GM18508 (cell line): ENCODE results near the gene DRG2.

Source experiments
- ATAC-seq: cut with Tn5 transposase; IDR thresholded peaks from one replicate; pipeline ENCODE4 v1.9.1; 2021; ENCODE audit warnings: moderate number of reproducible peaks; ENCODE audit not compliant: insufficient read depth, unreplicated experiment

Gene DRG2

DNA sequence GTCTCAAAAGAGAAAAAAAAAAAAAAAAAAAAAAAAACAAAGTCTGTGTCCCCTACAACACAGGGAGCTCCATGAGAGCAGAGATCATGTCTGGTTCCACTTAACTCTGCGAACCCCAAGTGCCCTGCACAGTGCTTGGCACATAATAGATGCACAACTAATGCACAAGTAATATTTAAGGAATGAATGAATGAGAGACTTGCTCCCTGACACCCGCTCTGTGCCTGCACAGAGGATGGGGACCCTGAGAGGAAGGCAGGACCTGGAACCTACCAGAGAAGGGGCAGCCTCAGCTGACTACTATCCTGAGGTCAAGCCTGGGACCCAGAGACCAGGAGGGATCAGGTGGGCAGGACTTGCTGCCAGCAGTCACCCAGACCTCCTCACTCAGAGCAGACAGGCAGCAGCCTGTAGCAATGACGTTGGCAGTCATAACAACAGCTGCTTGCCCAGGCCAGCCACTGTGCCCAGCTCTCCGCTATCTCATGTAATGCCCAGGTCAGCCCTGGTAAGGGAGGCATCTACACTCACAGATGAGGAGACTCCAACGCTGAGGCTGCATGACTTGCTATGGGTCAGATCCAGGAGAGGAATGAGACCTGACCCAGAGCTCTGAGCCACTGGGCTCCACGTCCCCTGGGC, 23.7 kb downstream of the DRG2 start:
- ATAC-seq = no peak

DNA sequence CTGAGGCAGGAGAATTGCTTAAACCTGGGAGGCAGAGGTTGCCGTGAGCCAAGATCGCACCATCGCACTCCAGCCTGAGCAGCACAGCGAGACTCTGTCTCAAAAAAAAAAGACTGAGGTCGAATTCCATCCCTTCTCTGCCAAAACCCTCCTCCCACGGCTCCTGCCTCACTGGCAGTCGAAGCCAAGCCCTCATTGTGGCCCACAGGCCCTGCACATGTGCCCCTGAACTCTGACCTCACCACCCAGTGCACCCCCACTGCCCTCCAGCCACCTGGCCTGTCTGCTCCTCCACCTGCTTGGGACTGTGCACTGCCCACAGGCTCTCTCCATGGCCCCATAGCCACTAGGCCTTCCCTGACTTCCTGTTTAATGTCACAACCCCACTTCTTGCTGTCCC, 27.8 kb downstream of the DRG2 start:
- ATAC-seq = no peak

DNA sequence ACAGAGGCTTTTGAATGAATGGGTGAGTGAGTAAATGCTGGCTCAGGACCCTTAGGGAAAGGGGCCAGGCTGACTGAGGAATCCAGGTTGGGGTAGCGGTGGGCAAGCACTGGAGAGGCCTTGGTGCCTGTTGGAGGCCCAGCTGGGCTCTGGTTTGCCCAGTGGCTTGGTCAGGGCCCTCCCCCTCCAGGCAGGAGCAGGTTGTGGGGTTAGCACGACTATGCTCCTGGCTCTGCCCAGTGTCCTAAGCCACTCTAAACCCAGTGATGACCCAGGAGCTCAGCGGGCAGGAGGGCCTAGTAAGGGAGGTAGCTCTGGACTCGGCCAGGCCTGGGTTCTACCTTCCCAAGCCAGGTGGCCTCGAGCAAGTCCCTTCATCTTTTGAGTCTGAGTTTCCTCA, 28.3 kb downstream of the DRG2 start:
- no peak for ATAC-seq

DNA sequence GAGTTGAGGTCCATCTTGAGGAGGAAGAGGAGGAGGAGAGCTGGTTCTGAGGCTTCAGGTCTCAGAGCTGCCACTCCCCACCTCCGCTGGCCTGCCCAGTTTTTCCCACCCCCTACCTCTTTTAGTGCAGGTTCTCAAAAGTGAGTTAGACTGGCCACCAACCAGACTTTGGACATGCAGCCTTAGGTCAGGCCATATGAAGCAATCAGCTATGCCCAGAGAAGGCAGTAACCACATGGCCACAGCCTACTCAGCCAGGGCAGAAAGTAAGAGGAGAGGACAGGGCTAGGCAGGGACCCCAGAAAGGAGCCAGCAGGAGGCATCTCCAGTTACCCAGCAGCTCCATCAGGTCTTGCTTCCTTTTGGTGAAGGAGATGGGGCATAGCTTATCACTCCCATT, 29.8 kb downstream of the DRG2 start:
- ATAC-seq = no peak

DNA sequence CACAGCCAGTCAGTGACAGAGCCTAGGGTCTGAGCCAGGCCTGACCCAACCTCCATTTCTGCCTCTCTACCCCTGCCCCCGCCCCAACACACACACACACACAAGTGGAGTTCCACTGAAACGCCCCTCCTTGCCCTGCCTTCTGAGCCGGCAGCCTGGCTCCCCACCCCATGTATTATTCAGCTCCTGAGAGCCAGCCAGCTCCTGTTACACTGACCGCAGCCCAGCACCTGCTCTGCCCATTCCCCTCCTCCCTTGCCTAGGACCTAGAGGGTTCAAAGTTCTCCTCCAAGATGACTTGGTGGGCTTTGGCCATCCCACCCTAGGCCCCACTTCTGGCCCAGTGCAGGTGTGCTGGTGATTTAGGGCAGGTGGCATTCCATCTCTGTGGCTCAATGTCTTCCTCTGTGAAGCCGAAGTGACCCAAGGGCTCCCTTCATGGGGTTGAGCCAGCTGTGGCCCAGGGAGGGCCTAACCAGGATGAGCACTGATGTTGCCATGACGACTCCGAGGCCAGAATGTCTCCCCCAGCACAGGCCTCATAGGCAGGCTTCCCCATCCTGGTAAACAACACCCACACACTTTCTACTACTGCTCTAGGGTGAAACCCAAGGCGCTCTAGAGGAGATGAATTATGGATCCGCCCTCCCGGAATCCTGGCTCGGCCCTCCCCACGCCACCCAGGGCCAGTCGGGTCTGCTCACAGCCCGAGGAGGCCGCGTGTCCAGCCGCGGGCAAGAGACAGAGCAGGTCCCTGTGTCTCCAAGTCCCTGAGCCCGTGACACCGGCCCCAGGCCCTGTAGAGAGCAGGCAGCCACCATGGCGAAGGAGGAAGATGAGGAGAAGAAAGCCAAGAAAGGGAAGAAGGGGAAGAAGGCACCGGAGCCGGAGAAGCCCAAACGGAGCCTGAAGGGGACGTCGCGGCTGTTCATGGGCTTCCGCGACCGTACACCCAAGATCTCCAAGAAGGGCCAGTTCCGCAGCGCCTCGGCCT, 30.5 kb downstream of the DRG2 start:
- ATAC-seq = no peak

DNA sequence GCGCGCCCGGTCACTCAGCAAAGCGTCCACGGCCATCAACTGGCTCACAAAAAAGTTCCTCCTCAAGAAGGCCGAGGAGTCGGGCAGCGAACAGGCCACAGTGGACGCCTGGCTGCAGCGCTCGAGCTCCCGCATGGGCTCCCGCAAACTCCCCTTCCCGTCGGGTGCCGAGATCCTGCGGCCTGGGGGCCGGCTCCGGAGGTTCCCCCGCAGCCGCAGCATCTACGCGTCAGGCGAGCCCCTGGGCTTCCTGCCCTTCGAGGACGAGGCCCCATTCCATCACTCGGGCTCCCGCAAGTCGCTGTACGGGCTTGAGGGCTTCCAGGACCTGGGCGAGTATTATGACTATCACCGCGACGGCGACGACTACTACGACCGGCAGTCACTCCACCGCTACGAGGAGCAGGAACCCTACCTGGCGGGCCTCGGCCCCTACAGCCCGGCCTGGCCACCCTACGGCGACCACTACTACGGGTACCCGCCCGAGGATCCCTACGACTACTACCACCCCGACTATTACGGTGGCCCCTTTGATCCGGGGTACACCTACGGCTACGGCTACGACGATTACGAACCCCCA, 31.5 kb downstream of the DRG2 start:
- ATAC-seq = no peak

DNA sequence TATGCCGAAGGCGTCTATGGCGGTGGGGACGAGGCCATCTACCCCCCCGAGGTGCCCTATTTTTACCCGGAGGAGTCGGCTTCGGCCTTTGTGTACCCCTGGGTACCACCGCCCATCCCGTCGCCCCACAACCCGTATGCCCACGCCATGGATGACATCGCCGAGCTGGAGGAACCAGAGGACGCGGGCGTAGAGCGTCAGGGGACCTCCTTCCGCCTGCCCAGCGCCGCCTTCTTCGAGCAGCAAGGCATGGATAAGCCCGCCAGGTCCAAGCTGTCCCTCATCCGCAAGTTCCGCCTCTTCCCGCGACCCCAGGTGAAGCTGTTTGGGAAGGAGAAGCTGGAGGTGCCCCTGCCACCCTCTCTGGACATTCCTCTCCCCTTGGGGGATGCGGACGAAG, 32.2 kb downstream of the DRG2 start:
- no peak for ATAC-seq

DNA sequence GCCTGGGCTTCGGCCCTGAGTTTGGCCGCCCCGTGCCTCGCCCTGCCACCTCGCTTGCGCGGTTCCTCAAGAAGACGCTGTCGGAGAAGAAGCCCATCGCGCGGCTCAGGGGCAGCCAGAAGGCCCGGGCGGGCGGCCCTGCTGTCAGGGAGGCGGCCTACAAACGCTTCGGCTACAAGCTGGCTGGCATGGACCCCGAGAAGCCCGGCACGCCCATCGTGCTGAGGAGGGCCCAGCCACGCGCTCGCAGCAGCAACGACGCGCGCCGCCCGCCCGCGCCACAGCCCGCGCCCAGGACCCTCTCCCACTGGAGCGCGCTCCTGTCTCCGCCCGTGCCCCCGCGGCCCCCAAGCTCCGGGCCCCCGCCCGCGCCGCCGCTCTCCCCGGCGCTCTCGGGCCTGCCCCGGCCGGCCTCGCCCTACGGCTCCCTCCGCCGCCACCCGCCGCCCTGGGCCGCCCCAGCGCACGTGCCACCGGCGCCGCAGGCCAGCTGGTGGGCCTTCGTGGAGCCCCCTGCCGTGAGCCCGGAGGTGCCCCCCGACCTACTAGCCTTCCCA, 32.8 kb downstream of the DRG2 start:
- no peak for ATAC-seq

DNA sequence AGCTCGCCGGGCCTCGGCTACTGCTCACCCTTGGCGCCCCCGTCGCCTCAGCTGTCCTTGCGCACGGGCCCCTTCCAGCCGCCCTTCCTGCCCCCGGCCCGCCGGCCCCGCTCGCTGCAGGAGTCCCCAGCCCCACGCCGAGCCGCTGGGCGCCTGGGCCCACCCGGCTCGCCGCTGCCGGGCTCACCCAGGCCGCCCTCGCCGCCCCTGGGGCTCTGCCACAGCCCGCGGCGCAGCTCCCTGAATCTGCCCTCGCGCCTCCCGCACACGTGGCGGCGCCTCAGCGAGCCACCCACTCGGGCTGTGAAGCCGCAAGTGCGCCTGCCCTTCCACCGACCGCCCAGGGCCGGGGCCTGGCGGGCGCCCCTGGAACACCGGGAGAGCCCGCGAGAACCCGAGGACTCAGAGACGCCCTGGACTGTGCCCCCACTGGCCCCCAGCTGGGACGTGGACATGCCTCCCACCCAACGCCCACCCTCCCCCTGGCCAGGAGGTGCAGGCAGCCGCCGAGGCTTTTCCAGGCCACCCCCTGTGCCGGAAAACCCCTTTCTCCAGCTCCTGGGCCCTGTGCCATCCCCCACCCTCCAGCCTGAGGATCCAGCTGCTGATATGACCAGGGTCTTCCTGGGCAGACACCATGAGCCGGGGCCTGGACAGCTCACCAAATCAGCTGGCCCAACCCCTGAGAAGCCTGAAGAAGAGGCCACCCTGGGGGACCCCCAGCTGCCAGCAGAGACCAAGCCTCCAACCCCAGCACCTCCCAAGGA, 33.6 kb downstream of the DRG2 start:
- no peak for ATAC-seq

DNA sequence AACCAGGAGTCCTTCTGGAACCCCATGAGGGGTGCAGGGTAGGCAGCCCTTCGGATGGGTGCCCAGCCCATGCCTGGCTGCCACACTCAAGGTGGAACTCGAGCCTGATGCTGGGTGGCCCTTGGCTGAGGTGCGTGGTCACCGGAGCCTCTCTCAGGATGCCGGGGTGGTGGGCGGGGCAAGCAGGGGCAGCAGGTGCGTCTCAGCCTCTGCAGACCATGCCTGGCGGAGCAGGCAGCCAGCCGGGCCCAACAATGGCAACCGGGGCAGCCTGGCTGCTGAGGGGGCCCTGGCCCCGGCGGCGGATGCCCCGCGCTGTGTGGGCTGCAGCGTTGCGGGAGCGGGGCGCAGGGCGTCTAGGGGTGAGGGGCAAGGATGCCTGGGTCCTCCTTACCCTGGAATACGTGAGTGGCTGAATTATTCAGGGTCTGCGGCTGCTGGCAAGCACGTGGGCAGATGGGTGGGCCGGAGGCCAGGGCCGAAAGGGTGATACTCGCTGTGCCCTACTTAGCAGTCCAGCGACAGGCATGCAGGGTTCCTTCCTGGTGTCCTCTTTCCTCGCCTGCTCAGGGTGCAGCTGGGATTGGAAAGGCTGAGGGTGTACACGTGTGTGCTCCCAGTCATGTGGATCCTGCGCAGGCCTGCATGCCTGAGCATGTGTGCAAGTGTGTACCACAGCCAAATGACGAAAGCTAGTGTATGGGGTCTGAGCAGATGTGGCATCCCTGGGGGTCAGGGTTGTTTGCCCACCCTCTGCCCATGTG, 35.4 kb downstream of the DRG2 start:
- no peak for ATAC-seq

DNA sequence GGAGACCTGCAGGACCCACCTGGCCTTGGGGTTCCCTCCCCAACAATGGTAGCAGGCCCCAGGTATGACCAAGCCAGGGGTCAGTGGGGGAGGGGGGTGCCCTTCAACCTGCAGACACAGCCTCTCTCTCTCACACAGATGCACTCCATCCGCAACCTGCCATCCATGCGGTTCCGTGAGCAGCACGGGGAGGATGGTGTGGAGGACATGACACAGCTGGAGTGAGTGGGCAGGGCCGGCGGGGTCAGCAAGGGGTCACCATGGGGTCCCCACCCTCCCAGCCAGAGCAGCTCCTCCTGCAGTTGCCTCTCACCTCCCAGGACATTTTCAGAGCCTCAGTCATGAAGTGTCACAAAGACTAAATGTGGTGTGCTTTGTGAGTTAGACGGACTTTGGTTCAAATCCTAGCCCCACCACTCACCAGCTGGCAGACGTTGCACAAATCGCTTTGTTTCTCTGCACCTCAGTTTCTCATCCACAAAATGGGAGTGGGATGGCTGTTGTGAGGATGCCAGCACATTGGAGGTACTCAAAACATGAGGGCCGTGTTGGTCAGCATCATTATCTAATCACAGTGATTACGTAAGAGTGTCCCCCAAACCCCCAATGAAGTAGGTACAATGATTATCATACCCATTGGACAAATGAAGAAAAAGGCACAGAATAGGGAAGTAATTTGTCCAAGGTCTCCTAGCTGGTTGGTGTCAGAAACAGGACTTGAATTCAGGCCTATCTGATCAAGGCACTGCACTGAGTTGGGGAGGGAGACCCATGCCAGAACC, 36.8 kb downstream of the DRG2 start:
- ATAC-seq = no peak

DNA sequence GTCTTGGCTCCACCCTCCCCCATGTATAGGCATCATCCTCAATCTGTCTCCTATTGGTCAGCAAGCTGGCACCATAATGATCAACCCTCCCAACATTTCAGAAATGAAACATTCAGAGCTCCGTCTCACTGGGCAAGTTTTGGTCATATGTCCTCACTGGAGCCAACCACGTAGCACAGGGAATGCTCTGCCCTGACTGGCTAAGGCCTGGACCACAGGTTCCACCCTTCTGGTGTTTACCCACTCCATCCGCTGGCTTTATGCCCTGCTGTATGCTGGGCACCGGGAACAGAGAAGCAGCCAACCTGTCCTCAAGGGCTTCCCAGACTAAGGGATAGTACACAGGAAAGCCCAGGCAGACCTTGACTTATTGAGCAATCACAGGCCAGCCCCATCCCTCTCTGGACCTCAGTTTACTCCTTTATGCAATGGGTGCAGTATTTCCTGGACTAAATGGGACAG, 41.3 kb downstream of the DRG2 start:
- no peak for ATAC-seq

DNA sequence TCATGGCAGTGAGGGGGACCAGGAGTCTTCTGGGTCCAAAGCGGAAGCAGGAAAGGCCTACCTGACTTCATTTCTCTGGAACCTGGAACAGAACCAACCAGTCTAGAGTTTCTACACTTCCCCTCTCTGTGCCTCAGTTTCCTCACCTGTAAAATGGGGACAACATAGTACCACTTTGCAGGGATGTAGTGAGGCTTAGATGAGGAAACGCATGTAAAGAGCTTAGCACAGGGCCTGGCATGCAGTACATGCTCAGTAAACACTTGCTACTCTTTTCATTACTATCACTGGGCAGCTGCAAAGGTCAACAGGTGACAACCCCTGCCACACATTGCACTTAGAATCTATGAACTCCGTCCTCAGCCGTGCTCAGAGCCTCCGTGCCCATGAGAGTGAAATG, 45.0 kb downstream of the DRG2 start:
- no peak for ATAC-seq

DNA sequence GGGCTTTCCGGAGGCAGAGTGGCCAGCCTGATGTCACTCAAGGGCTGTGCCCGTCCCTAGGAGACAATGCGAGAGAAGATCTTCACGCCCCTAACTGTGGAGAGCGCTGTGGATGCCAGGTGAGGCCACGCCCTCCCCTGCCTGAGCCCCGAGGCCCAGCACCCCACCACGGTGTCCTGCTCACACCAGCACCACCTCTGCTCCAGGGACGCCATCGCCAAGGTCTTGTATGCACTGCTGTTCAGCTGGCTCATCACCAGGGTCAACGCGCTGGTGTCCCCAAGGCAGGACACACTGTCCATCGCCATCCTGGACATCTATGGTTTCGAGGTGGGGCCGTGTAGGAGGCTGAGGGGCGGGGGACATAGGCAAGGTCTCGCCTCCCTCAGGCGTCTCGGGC, 48.6 kb downstream of the DRG2 start:
- no peak for ATAC-seq

DNA sequence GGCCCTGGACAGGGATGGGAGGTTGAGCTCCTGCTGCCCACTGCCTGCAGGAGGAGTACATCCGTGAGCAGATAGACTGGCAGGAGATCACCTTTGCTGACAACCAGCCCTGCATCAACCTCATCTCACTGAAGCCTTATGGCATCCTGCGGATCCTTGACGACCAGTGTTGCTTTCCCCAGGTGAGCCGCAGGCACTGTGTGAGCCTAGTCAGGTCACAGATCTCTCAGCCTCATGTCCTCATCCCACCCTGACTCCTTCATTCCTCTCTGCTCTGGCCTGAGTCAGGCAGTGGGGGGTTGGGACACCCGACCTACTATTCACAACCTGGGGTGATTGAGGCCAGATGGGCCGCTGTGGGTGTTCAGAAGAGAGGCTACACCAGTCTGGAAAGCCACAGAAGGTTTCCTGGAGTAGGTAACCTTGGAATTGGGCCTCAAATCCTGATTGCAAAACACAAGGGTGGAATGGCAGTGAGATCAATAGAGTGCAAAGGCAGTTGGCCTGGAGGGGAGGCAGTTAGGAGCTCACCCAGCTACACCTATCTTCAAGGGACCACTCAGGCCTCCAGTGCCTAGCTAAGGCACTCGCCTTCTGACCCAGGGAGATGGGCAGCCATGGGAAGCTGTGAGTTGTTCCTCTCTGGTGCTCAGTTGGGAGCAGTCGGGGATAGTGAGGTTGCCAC, 50.5 kb downstream of the DRG2 start:
- ATAC-seq = no peak

DNA sequence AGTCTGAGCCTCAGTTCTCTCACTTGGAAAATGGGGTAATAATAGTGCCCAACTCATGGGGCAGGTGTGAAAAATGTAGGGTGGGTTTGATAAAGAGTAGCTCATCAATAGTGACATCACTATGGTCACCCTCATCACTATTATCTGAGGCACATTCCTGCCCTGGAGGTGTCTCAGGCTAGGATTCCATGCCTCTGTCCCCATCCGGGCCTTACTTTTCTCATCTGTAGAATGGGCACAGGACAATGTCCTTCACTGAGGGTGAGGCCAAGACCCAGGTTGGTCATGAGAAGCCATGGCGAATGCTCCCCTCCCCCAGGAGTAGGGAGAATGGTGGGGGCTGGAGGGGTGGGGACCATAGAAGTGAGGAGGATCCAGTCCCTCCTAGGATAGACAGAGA, 51.3 kb downstream of the DRG2 start:
- no peak for ATAC-seq

DNA sequence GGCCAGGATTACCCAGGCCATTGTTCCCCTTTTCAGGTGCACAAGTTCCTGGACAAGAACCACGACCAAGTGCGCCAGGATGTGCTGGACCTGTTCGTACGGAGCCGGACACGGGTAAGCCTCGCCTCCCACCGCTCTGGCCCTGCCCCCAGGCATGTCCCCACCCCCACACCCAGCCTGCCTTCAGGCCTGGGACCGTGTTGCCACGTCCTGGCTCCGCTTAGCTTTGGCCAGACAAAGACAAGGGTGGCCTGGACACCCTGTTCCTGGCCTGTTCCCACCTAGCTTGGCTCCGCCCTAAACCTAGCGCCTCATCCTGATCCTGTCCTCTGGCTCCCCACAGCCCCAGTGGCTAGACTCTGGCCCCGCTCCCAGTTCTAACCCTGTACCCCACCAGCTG, 51.8 kb downstream of the DRG2 start:
- ATAC-seq = no peak

DNA sequence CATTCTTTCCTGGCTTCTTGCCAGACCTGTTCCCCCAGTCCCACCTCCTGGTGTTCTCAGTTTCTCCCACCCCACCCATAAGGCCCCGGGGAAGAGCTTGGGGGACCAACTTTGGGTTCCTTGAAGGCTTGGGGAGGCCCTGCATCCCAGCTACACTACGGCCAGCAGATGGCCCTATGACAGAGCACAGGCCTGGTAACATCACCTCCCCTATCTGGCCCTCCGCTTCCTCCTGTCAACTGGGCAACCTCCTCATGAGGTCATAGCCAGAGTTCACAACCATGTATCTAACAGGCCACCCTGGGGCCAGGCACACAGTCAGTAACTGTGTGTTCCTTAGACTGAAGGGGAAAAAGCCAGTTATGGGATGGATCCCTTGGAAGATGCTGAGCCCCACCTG, 52.2 kb downstream of the DRG2 start:
- ATAC-seq = no peak
